NCI-H82 (cell line): Measurements from ENCODE around the gene PAK3.

Source experiments
- DNase-seq: peaks from one replicate; lab custom pipeline; 2025; lab: John Stamatoyannopoulos, UW

Gene PAK3

DNA sequence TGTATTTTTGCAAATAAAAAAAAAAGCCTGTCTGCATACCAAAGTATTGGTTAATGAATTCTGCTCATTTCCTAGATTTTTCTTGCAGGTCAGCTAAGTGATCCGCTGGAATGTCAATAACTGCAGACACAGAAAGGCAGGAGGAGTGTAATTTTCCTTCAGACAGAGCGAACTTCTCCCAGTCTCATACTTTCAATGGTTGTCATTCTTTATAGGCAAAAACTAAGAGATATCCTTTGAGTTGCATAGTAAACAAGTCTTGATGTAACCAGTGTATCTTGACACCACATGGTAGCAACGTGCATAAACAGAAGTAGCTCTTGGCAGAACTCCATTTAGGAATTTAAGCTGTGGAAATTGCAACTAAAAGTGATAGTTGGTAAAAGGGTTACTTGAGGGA, 166.1 kb downstream of the PAK3 start:
- DNase-seq, result no peak

DNA sequence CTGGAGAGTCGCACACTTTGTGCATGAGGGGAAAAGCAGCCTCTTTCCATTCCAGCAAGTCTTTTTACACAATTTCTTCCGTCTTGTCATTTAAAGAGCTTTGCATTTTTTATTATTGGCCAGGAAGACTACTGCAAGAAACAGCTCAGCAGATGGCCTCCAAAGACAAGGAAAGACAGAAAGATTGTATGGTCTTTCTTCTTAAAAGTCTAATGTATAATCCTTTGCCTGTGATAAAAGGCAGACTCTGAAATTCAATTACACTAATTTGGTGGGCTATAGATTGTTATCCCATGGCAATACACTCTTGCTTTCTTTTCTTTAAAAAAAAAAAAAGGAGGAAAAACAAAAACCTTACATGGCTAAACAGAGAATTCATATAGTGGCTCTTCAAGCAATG, 168.4 kb downstream of the PAK3 start:
- DNase-seq, result no peak

DNA sequence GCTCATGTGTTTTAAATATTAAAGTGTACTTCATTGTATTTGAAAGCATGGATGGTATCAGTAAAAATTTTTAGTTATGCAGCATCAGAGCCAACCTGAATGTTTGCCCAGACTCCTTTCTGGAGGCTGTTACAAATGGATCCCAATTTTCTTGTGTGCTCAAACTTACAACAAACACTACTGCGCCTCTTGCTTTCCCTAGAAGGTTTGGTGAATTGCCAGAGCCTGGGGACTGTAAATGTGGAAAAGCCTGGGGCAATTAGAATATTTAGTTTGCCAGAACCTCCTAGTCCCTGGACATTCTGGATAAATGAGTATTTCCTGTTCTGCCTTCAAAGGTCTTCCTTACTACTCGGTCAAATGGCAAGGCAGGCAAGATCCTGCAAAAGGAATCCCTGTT, 169.5 kb downstream of the PAK3 start:
- DNase-seq, result no peak

DNA sequence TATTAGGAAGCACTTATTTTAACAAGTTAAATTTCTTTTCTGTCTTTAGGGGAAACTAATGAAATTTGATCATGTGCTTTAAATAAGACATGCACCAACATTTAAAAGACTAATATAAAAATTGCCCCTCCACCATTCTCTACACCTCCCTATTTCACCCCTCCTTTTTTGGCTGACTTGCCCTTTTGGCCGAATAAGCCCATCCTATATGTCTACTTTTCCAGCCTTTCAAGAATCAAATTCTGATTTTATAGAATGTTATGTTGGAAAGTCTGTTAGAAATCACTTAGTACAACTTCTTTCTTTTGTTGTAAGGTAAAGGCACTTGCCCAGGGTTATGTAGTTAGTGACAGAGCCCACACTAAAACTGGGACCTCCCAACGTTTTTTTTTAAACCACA, 172.5 kb downstream of the PAK3 start:
- DNase-seq, result no peak

DNA sequence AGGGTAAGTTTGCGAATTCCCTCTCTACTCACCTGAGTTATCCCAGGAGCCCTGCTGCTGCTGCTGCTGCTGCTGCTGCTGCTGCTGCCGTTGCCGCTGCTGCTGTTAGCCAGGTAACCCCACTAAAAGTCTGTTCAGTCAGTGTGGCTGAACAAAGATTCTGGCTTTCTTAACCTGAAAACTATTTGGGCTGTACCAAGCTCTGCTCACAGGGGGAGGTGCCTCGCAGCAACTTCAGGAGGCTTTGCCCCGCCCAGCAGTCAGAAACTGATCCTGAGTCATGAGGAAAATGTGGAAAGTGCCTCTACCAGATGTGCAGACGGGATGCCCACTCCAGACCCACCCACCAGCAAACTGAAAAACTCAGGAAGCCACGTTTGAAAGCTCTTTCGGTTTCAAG, 174.3 kb downstream of the PAK3 start, which contains the start of gene CAPN6:
Gene CAPN6 (minus strand): TSS at position 145 of the 400 bp plus-strand sequence. CDS start 6,547 bp downstream, outside the sequence.
- DNase-seq, result no peak
